ENCODE results near the gene WWC2. TPM values are rescaled to one million over a fixed set of nuclear protein-coding genes. Genes with fewer than 3 reads are reported as not detected.
"Not testable (repeated sequence)": the region's sequence is repeated elsewhere in the genome, so short reads cannot be mapped to it uniquely, and the experiment has no call there.

WWC2 gene
- total RNA-seq, 2 donors from 2014 or later: 5.3 to 6.3 TPM

- DNase-seq: no peak
- ATAC-seq: no peak
- intact Hi-C loops (cut with DNase I, micrococcal nuclease): no loop called here
These were observed 201.0 kb downstream of the WWC2 start for GRCh38 chr4:183300070-183300469.

- ATAC-seq (no peak), DNase-seq (no peak)
- intact Hi-C loops (cut with DNase I, micrococcal nuclease): no loop called here
These were observed 201.6 kb downstream of the WWC2 start for GRCh38 chr4:183300655-183301054.

GRCh38 chr4:183303301-183303700 lies 204.2 kb downstream of the WWC2 start:
- no peak for ATAC-seq
- intact Hi-C loops (cut with DNase I, micrococcal nuclease): no loop called here
- no peak for DNase-seq

- ATAC-seq (no peak), DNase-seq (no peak)
- intact Hi-C loops (cut with DNase I, micrococcal nuclease): no loop called here
These were observed 205.0 kb downstream of the WWC2 start for GRCh38 chr4:183304067-183304466.

- intact Hi-C loops (cut with DNase I, micrococcal nuclease): no loop called here
- ATAC-seq (no peak), DNase-seq (no peak)
These were observed 205.5 kb downstream of the WWC2 start for GRCh38 chr4:183304538-183304937.

GRCh38 chr4:183306811-183307210 lies 207.8 kb downstream of the WWC2 start:
- DNase-seq: no peak
- ATAC-seq: no peak
- intact Hi-C loops (cut with DNase I, micrococcal nuclease): no loop called here

- DNase-seq: no peak
- intact Hi-C loops (cut with DNase I, micrococcal nuclease): no loop called here
- no peak for ATAC-seq
These were observed 213.8 kb downstream of the WWC2 start for GRCh38 chr4:183312841-183313240.

GRCh38 chr4:183314336-183314735 lies 215.3 kb downstream of the WWC2 start:
- ATAC-seq (no peak), DNase-seq (no peak)
- intact Hi-C loops (cut with DNase I, micrococcal nuclease): no loop called here

- intact Hi-C loops (cut with DNase I, micrococcal nuclease): no loop called here
- no peak for ATAC-seq
- no peak for DNase-seq
These were observed 215.7 kb downstream of the WWC2 start for GRCh38 chr4:183314806-183315205.

GRCh38 chr4:183318656-183319055 lies 219.6 kb downstream of the WWC2 start:
- intact Hi-C loops (cut with DNase I, micrococcal nuclease): no loop called here
- ATAC-seq (no peak), DNase-seq (no peak)

GRCh38 chr4:183320211-183321059 lies 221.4 kb downstream of the WWC2 start, which contains the start of gene CLDN22:
CLDN22 (minus strand) TSS chr4:183320276; CDS start chr4:183320218, 58 bp downstream.
- ATAC-seq: no peak
- no peak for DNase-seq
- intact Hi-C loops (cut with DNase I, micrococcal nuclease): no loop called here

GRCh38 chr4:183321079-183321478 lies 222.0 kb downstream of the WWC2 start:
- DNase-seq (no peak), ATAC-seq (no peak)
- intact Hi-C loops (cut with DNase I, micrococcal nuclease): no loop called here

- DNase-seq (no peak), ATAC-seq (no peak)
- intact Hi-C loops (cut with DNase I, micrococcal nuclease): no loop called here
These were observed 222.5 kb downstream of the WWC2 start for GRCh38 chr4:183321516-183321915.

GRCh38 chr4:183322326-183322725 lies 223.3 kb downstream of the WWC2 start, which contains the start of gene CLDN24:
CLDN24 (minus strand) TSS chr4:183322426; CDS start chr4:183322426, 0 bp downstream.
- ATAC-seq (no peak), DNase-seq (no peak)
- intact Hi-C loops (cut with DNase I, micrococcal nuclease): no loop called here

GRCh38 chr4:183323295-183323694 lies 224.2 kb downstream of the WWC2 start:
- intact Hi-C loops (cut with DNase I, micrococcal nuclease): no loop called here
- DNase-seq: no peak
- no peak for ATAC-seq

GRCh38 chr4:183324056-183324455 lies 225.0 kb downstream of the WWC2 start:
- ATAC-seq; intact Hi-C loops (cut with DNase I, micrococcal nuclease); DNase-seq: not testable (repeated sequence)

GRCh38 chr4:183324619-183325018 lies 225.6 kb downstream of the WWC2 start:
- ATAC-seq (no peak), DNase-seq (no peak)
- intact Hi-C loops (cut with DNase I, micrococcal nuclease): no loop called here

GRCh38 chr4:183326387-183326786 lies 227.3 kb downstream of the WWC2 start:
- intact Hi-C loops (cut with DNase I, micrococcal nuclease); DNase-seq; ATAC-seq: not testable (repeated sequence)

GRCh38 chr4:183326853-183327252 lies 227.8 kb downstream of the WWC2 start:
- intact Hi-C loops (cut with DNase I, micrococcal nuclease): no loop called here
- no peak for DNase-seq
- no peak for ATAC-seq

- intact Hi-C loops (cut with DNase I, micrococcal nuclease): no loop called here
- no peak for ATAC-seq
- DNase-seq: no peak
These were observed 228.8 kb downstream of the WWC2 start for GRCh38 chr4:183327827-183328226.

GRCh38 chr4:183328832-183329231 lies 229.8 kb downstream of the WWC2 start:
- DNase-seq: no peak
- no peak for ATAC-seq
- intact Hi-C loops (cut with DNase I, micrococcal nuclease): no loop called here
